SJCRH30 (cell line): Measurements from ENCODE around the gene BLTP3B. TPM values are rescaled to one million over a fixed set of nuclear protein-coding genes. Genes with fewer than 3 reads are reported as not detected.

Experiments used
- DNase-seq, 2 experiments: peaks; one replicate each; pipeline ENCODE4 v3.0.0-alpha.2; 2015 to 2020
- H3K27ac ChIP-seq: fragments of 250-450 bp; sonication (Bioruptor Pico); 2 replicates; pipeline ENCODE4 v1.5.1; 2020; ENCODE audit warnings: mild to moderate bottlenecking, moderate library complexity
- H3K27me3 ChIP-seq: fragments of 250-450 bp; sonication (Bioruptor Pico); 2 replicates; pipeline ENCODE4 v1.5.1; 2020; ENCODE audit warnings: mild to moderate bottlenecking, moderate library complexity
- H3K36me3 ChIP-seq: fragments of 250-450 bp; sonication (Bioruptor Pico); 2 replicates; pipeline ENCODE4 v1.5.1; 2020; ENCODE audit warnings: mild to moderate bottlenecking, moderate library complexity
- H3K4me1 ChIP-seq: fragments of 250-450 bp; sonication (Bioruptor Pico); 2 replicates; pipeline ENCODE4 v1.5.1; 2020; ENCODE audit warnings: mild to moderate bottlenecking, moderate library complexity
- H3K4me3 ChIP-seq: fragments of 250-450 bp; sonication (Bioruptor Pico); 2 replicates; pipeline ENCODE4 v1.5.1; 2020; ENCODE audit warnings: mild to moderate bottlenecking, moderate library complexity
- H3K9me3 ChIP-seq: fragments of 250-450 bp; sonication (Bioruptor Pico); replicated peaks from 2 replicates; pipeline ENCODE4 v1.5.1; 2020; ENCODE audit warnings: mild to moderate bottlenecking, moderate library complexity
- total RNA-seq: library from RNA; depleted of rRNA; stranded (reverse); fragments of >200 nt; shearing (Covaris generic); gene quantifications from 2 replicates; pipeline ENCODE4 v1.2.3, GENCODE V29; 2014

The BLTP3B gene
- total RNA-seq, 1 experiment from 2014 or later = 33.6 TPM

GRCh38 chr12:100169345-100169744, 26.7 kb upstream of the BLTP3B start:
- no peak for DNase-seq
- Histone ChIP-seq H3K27ac (no peak overlapping the region), H3K36me3 (no peaks in the 10 kb centered on the region)

GRCh38 chr12:100168562-100168961, 25.9 kb upstream of the BLTP3B start:
- Histone ChIP-seq H3K36me3 (no peaks in the 10 kb centered on the region), H3K27me3 (no peaks in the 10 kb centered on the region), H3K27ac (no peak overlapping the region), H3K9me3 (no peaks in the 10 kb centered on the region), H3K4me1 (peaks cover 18% of the 10 kb centered on the region), H3K4me3 (no peak overlapping the region)
- DNase-seq = no peak

More at GRCh38 chr12:100169345-100169744, 26.7 kb upstream of the BLTP3B start:
- H3K4me3 ChIP-seq = no peak overlapping the region
- H3K4me1 ChIP-seq = peaks cover 16% of the 10 kb centered on the region
- no peaks in the 10 kb centered on the region for H3K9me3 ChIP-seq
- H3K27me3 ChIP-seq = no peaks in the 10 kb centered on the region

- peaks cover 17% of the 10 kb centered on the region for H3K4me1 ChIP-seq
- no peaks in the 10 kb centered on the region for H3K27me3 ChIP-seq
- H3K36me3 ChIP-seq = no peaks in the 10 kb centered on the region
- no peak overlapping the region for H3K4me3 ChIP-seq
- H3K27ac ChIP-seq = peak overlapping the region; percentile 41
- DNase-seq = peak; percentile 65 to 77
- H3K9me3 ChIP-seq = no peaks in the 10 kb centered on the region
These were observed 23.6 kb upstream of the BLTP3B start for GRCh38 chr12:100166232-100166631.

- no peaks in the 10 kb centered on the region for H3K27me3 ChIP-seq
- H3K27ac ChIP-seq = no peak overlapping the region
- no peaks in the 10 kb centered on the region for H3K9me3 ChIP-seq
- no peak overlapping the region for H3K4me3 ChIP-seq
- no peaks in the 10 kb centered on the region for H3K36me3 ChIP-seq
- DNase-seq = no peak
- peaks cover 12% of the 10 kb centered on the region for H3K4me1 ChIP-seq
These were observed 22.7 kb upstream of the BLTP3B start for GRCh38 chr12:100165356-100165755.

GRCh38 chr12:100164153-100164704, 21.6 kb upstream of the BLTP3B start:
- Histone ChIP-seq H3K4me3 (peak overlapping the region; percentile 53), H3K4me1 (peaks cover 12% of the 10 kb centered on the region), H3K27ac (no peak overlapping the region), H3K9me3 (no peaks in the 10 kb centered on the region), H3K27me3 (no peaks in the 10 kb centered on the region), H3K36me3 (no peaks in the 10 kb centered on the region)
- no peak for DNase-seq

- peak; percentile 85 to 86 for DNase-seq
- Histone ChIP-seq H3K36me3 (no peaks in the 10 kb centered on the region), H3K27ac (no peak overlapping the region), H3K4me3 (peak overlapping the region; percentile 53), H3K9me3 (no peaks in the 10 kb centered on the region), H3K27me3 (no peaks in the 10 kb centered on the region), H3K4me1 (peaks cover 12% of the 10 kb centered on the region)
These were observed 20.9 kb upstream of the BLTP3B start for GRCh38 chr12:100163416-100164152.

GRCh38 chr12:100159391-100160104, 16.9 kb upstream of the BLTP3B start:
- H3K27ac ChIP-seq = no peak overlapping the region
- H3K4me3 ChIP-seq = no peak overlapping the region
- no peak for DNase-seq
- H3K27me3 ChIP-seq = no peaks in the 10 kb centered on the region
- no peaks in the 10 kb centered on the region for H3K9me3 ChIP-seq
- peaks cover 26% of the 10 kb centered on the region for H3K4me1 ChIP-seq
- no peaks in the 10 kb centered on the region for H3K36me3 ChIP-seq

- Histone ChIP-seq H3K4me1 (peaks cover 23% of the 10 kb centered on the region), H3K27me3 (no peaks in the 10 kb centered on the region), H3K4me3 (no peak overlapping the region), H3K9me3 (no peaks in the 10 kb centered on the region), H3K36me3 (no peaks in the 10 kb centered on the region), H3K27ac (no peak overlapping the region)
- no peak for DNase-seq
These were observed 15.9 kb upstream of the BLTP3B start for GRCh38 chr12:100158535-100158934.

- Histone ChIP-seq H3K27ac (no peak overlapping the region), H3K4me3 (no peak overlapping the region)
These were observed 14.8 kb upstream of the BLTP3B start for GRCh38 chr12:100157427-100157821.

GRCh38 chr12:100156731-100157426, 14.2 kb upstream of the BLTP3B start:
- peak; percentile 61 to 62 for DNase-seq
- no peak overlapping the region for H3K27ac ChIP-seq

More at GRCh38 chr12:100157427-100157821, 14.8 kb upstream of the BLTP3B start:
- Histone ChIP-seq H3K27me3 (no peaks in the 10 kb centered on the region), H3K9me3 (no peaks in the 10 kb centered on the region), H3K36me3 (no peaks in the 10 kb centered on the region), H3K4me1 (peaks cover 23% of the 10 kb centered on the region)
- DNase-seq = no peak

GRCh38 chr12:100154474-100155247, 12.0 kb upstream of the BLTP3B start:
- H3K27ac ChIP-seq = peak overlapping the region; percentile 17; the same call in 1 of the 2 replicates
- no peaks in the 10 kb centered on the region for H3K36me3 ChIP-seq
- H3K9me3 ChIP-seq = no peaks in the 10 kb centered on the region
- peaks cover 23% of the 10 kb centered on the region for H3K4me1 ChIP-seq
- peak; percentile 76 to 82 for DNase-seq
- no peaks in the 10 kb centered on the region for H3K27me3 ChIP-seq
- no peak overlapping the region for H3K4me3 ChIP-seq

More at GRCh38 chr12:100156731-100157426, 14.2 kb upstream of the BLTP3B start:
- Histone ChIP-seq H3K36me3 (no peaks in the 10 kb centered on the region), H3K27me3 (no peaks in the 10 kb centered on the region), H3K9me3 (no peaks in the 10 kb centered on the region), H3K4me1 (peaks cover 23% of the 10 kb centered on the region), H3K4me3 (no peak overlapping the region)

- Histone ChIP-seq H3K27ac (no peak overlapping the region), H3K4me3 (no peak overlapping the region), H3K36me3 (no peaks in the 10 kb centered on the region), H3K4me1 (peaks cover 23% of the 10 kb centered on the region), H3K27me3 (no peaks in the 10 kb centered on the region), H3K9me3 (no peaks in the 10 kb centered on the region)
- DNase-seq = no peak
These were observed 10.5 kb upstream of the BLTP3B start for GRCh38 chr12:100153131-100153530.

GRCh38 chr12:100151769-100152168, 9.1 kb upstream of the BLTP3B start:
- no peak overlapping the region for H3K4me3 ChIP-seq
- no peaks in the 10 kb centered on the region for H3K27me3 ChIP-seq
- peaks cover 18% of the 10 kb centered on the region for H3K4me1 ChIP-seq
- H3K9me3 ChIP-seq = no peaks in the 10 kb centered on the region
- DNase-seq = no peak
- no peaks in the 10 kb centered on the region for H3K36me3 ChIP-seq
- H3K27ac ChIP-seq = no peak overlapping the region

GRCh38 chr12:100146252-100146651, 3.6 kb upstream of the BLTP3B start:
- no peaks in the 10 kb centered on the region for H3K4me1 ChIP-seq
- DNase-seq = no peak
- H3K27me3 ChIP-seq = no peaks in the 10 kb centered on the region

More at GRCh38 chr12:100146252-100146651, 3.6 kb upstream of the BLTP3B start:
- no peak overlapping the region for H3K27ac ChIP-seq
- no peaks in the 10 kb centered on the region for H3K9me3 ChIP-seq
- H3K36me3 ChIP-seq = no peaks in the 10 kb centered on the region
- no peak overlapping the region for H3K4me3 ChIP-seq
